Lower leg skin (tissue), 3 donors: ENCODE data around the gene LBX2.

ENCODE experiments used
- CTCF ChIP-seq, 3 donors: fragments of 450-650 bp; IDR thresholded peaks; one replicate each; pipeline ENCODE4 v1.5.1; 2016; ENCODE audit warnings: antibody characterized with exemption in 3 of 3, mild to moderate bottlenecking in 3 of 3, moderate library complexity in 2 of 3
- POLR2A ChIP-seq, 2 donors: fragments of 450-650 bp; IDR thresholded peaks; one replicate each; pipeline ENCODE4 v1.6.1; 2016 to 2017; ENCODE audit warnings: antibody characterized with exemption in 2 of 2, mild to moderate bottlenecking in 1 of 2, moderate library complexity in 1 of 2

DNA sequence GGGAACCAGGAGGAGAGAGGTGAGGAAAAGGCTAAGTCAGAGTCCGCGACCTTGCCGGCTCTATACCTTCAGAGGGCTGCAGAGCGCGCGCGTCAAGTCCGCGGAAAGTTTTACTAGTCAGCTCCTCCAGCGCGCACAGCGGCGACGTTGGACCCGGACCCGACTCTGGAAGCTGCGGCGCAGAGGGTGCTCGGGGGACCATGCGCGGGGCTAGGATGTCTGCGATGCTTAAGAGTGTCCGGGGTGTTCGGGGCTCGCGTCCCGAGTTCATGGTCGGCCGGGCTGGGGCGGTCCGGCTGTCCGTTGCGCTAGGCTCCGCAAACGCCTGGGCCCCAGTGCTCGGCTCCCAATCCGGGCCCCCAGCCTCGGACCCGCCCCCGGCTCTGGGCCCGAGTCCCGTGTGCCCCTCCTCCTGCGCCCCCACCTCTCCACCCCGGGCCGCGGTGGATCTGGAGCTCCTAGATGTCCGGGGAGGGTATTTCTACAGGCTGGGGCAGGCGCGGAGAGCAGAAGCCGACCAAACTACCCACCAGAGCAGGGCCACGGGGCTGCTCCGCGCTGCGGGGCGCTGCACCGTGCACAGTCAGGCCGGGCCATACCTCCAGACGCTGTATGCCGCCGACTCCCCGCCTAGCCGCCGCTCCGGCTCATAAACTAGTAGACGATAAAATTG lies at the start of gene LBX2:
- no peak for TF ChIP-seq CTCF (IDR thresholded peaks at IDR 0.05)
- no peak for TF ChIP-seq POLR2A (IDR thresholded peaks at IDR 0.05)
